Neuronal stem cell (in vitro differentiated cells): ENCODE results near the gene SNAP25.

Experiments
- DNase-seq: peaks from one replicate; pipeline ENCODE4 v3.0.0-alpha.2; 2013; ENCODE audit warnings: low spot score
- H2AFZ ChIP-seq: one replicate; pipeline ENCODE4 v1.6.1; 2013; ENCODE audit warnings: mild to moderate bottlenecking, low read length, inconsistent platforms
- H2AK5ac ChIP-seq: 2 replicates; pipeline ENCODE4 v1.6.1; 2013; ENCODE audit warnings: low read depth, mild to moderate bottlenecking, inconsistent platforms, low read length, moderate library complexity, mixed read lengths
- H2BK120ac ChIP-seq: 2 replicates; pipeline ENCODE4 v1.6.1; 2013; ENCODE audit warnings: low read depth, mild to moderate bottlenecking, inconsistent platforms, low read length, moderate library complexity, mixed read lengths
- H2BK12ac ChIP-seq: one replicate; pipeline ENCODE4 v1.6.1; 2013; ENCODE audit warnings: low read length, inconsistent platforms
- H2BK15ac ChIP-seq: 2 replicates; pipeline ENCODE4 v1.6.1; 2013; ENCODE audit warnings: mild to moderate bottlenecking, low read length, inconsistent platforms, mixed read lengths
- H2BK5ac ChIP-seq: one replicate; pipeline ENCODE4 v1.6.1; 2013; ENCODE audit warnings: inconsistent platforms, mild to moderate bottlenecking, low read length, moderate library complexity
- H3K14ac ChIP-seq: one replicate; pipeline ENCODE4 v1.6.1; 2013; ENCODE audit warnings: low read length, inconsistent platforms
- H3K18ac ChIP-seq: 2 replicates; pipeline ENCODE4 v1.6.1; 2013; ENCODE audit warnings: low read length, inconsistent platforms
- H3K23ac ChIP-seq: 2 replicates; pipeline ENCODE4 v1.6.1; 2013; ENCODE audit warnings: low read depth, mild to moderate bottlenecking, mixed read lengths, low read length, inconsistent platforms; ENCODE audit not compliant: poor library complexity
- H3K27ac ChIP-seq: replicated peaks from 3 replicates; pipeline ENCODE4 v1.5.1; 2013; ENCODE audit warnings: low read length, inconsistent platforms
- H3K27me3 ChIP-seq, 3 experiments: 2 replicates each; pipeline ENCODE4 v1.6.1; 2013; ENCODE audit warnings: low read length in 3 of 3, mild to moderate bottlenecking in 2 of 3, inconsistent platforms in 1 of 3, low read depth in 1 of 3, mixed read lengths in 1 of 3, moderate library complexity in 1 of 3; ENCODE audit not compliant: control insufficient read depth in 3 of 3, insufficient read depth in 3 of 3
- H3K36me3 ChIP-seq, 2 donors: replicated peaks in 1 of 2; 2 replicates each; pipeline ENCODE4 v1.6.1; 2013; ENCODE audit warnings: low read length in 2 of 2; ENCODE audit not compliant: control insufficient read depth in 2 of 2, insufficient read depth in 2 of 2
- H3K4ac ChIP-seq: 2 replicates; pipeline ENCODE4 v1.6.1; 2013; ENCODE audit warnings: inconsistent platforms, mild to moderate bottlenecking, low read length, moderate library complexity
- H3K4me1 ChIP-seq, 2 donors: 1 replicate in 1 of 2; 2 replicates in 1 of 2; pipeline ENCODE4 v1.6.1; 2013; ENCODE audit warnings: low read length in 2 of 2, low read depth in 1 of 2; ENCODE audit not compliant: control insufficient read depth in 2 of 2, insufficient read depth in 1 of 2
- H3K4me2 ChIP-seq: one replicate; pipeline ENCODE4 v1.6.1; 2013; ENCODE audit warnings: mild to moderate bottlenecking, low read length, inconsistent platforms; ENCODE audit not compliant: insufficient read depth, poor library complexity, severe bottlenecking
- H3K4me3 ChIP-seq, 2 donors: 2 replicates each; pipeline ENCODE4 v1.5.1; 2013; ENCODE audit warnings: low read length in 2 of 2, mild to moderate bottlenecking in 2 of 2, inconsistent platforms in 1 of 2, moderate library complexity in 1 of 2
- H3K79me1 ChIP-seq: one replicate; pipeline ENCODE4 v1.6.1; 2013; ENCODE audit warnings: low read depth, mild to moderate bottlenecking, inconsistent platforms, low read length, moderate library complexity
- H3K9ac ChIP-seq: one replicate; pipeline ENCODE4 v1.6.1; 2013; ENCODE audit warnings: mild to moderate bottlenecking, low read depth, low read length, inconsistent platforms; ENCODE audit not compliant: poor library complexity
- H3K9me3 ChIP-seq, 2 donors: replicated peaks in 1 of 2; 2 replicates each; pipeline versions ENCODE3 to v1.6.1; 2013; ENCODE audit warnings: low read length in 2 of 2, mild to moderate bottlenecking in 2 of 2, inconsistent platforms in 1 of 2, low read depth in 1 of 2, mixed read lengths in 1 of 2, moderate library complexity in 1 of 2; ENCODE audit not compliant: control insufficient read depth in 2 of 2, insufficient read depth in 1 of 2
- H4K8ac ChIP-seq: one replicate; pipeline ENCODE4 v1.6.1; 2013; ENCODE audit warnings: low read depth, mild to moderate bottlenecking, inconsistent platforms, low read length, moderate library complexity
- H4K91ac ChIP-seq: one replicate; pipeline ENCODE4 v1.6.1; 2013; ENCODE audit warnings: low read length, low read depth, mild to moderate bottlenecking, inconsistent platforms; ENCODE audit not compliant: poor library complexity
- WGBS, 2 donors: extraction: QIAGEN DNeasy Blood & Tissue Kit; methylation state at CpG; one replicate each; pipeline ENCODE4 v1.1.7; 2013; ENCODE audit warnings: missing lambda C conversion rate in 2 of 2, mixed read lengths in 1 of 2; ENCODE audit not compliant: insufficient read length in 2 of 2, insufficient replicate concordance in 1 of 2; ENCODE audit errors: extremely low coverage in 2 of 2; 5-methylcytosine and 5-hydroxymethylcytosine counted together

The SNAP25 gene

DNA sequence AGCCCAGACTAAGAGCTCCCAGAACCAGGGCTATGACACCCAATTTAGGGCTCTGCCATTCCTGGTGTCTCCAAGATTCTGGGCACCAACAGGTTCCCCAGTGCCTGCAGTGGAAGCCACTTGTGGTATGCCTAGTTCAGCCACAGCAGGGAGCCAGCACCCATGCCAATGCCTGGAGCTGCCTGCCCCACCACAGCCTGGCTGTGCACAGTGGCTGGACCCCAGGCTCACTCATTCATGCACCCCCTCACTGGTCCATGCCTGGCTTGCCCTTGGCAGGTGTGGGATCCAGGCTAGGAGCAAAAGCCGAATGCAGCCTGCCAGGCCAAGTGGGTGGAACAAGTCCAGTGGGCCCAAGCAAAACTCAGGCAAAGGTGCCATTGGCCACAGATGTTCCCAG is 123.5 kb downstream of the SNAP25 start:
- H3K27ac ChIP-seq: no peak overlapping the region
- peak overlapping the region; percentile 31 for H3K4ac ChIP-seq
- H2BK15ac ChIP-seq: no peak overlapping the region
- WGBS, 2 donors: no CpG with 5 or more reads among the region's 1 CpG
- H4K91ac ChIP-seq: peak overlapping the region; percentile 9
- H2AFZ ChIP-seq: no peak overlapping the region
- H3K27me3 ChIP-seq: no peaks in the 10 kb centered on the region
- H2BK12ac ChIP-seq: no peak overlapping the region
- no peak for DNase-seq
- no peak overlapping the region for H3K14ac ChIP-seq
- no peak overlapping the region for H3K18ac ChIP-seq
- H3K9me3 ChIP-seq: peaks cover 3 to 5% of the 10 kb centered on the region in 2 donors
- no peak overlapping the region for H3K4me3 ChIP-seq
- H2BK5ac ChIP-seq: no peak overlapping the region
- H3K9ac ChIP-seq: no peak overlapping the region
- no peak overlapping the region for H2BK120ac ChIP-seq
- H3K36me3 ChIP-seq: no peaks in the 10 kb centered on the region
- peak overlapping the region; percentile 44 for H2AK5ac ChIP-seq
- H3K4me2 ChIP-seq: no peak overlapping the region
- peak overlapping the region; percentile 19 for H4K8ac ChIP-seq
- H3K23ac ChIP-seq: no peak overlapping the region
- no peaks in the 10 kb centered on the region for H3K79me1 ChIP-seq
- H3K4me1 ChIP-seq: peaks cover 0 to 4% of the 10 kb centered on the region in 2 donors

DNA sequence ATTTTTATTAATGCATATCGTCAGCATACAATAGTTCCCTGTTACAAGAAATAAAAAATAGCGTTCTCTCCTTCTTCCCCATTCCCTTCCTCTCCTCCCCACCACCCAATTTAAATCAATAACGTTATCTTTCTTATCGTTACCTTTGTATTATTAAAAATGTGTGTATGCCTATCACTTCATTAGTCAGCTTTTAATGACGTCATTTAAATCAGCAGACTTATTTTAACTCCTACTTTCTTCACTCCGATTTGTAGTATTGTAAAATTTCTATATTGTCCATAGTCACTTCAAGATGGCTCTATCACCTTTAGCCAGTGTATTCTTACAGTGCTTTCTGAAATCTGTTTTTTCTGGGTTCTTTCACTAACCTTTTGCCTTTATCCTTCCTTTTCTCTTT is 126.3 kb downstream of the SNAP25 start:
- H3K9ac ChIP-seq: no peak overlapping the region
- peaks cover 0 to 2% of the 10 kb centered on the region in 2 donors for H3K4me1 ChIP-seq
- H2BK12ac ChIP-seq: no peak overlapping the region
- no peak overlapping the region for H3K18ac ChIP-seq
- no peaks in the 10 kb centered on the region for H3K27me3 ChIP-seq
- peaks cover 3 to 5% of the 10 kb centered on the region in 2 donors for H3K9me3 ChIP-seq
- no peak overlapping the region for H2BK15ac ChIP-seq
- H3K4me3 ChIP-seq: no peak overlapping the region
- H2BK5ac ChIP-seq: no peak overlapping the region
- H3K27ac ChIP-seq: no peak overlapping the region
- H3K4me2 ChIP-seq: no peak overlapping the region
- no peaks in the 10 kb centered on the region for H3K36me3 ChIP-seq
- H3K23ac ChIP-seq: no peak overlapping the region
- no peak overlapping the region for H2AK5ac ChIP-seq
- no peak overlapping the region for H2BK120ac ChIP-seq
- no peak overlapping the region for H3K14ac ChIP-seq
- H4K91ac ChIP-seq: no peak overlapping the region
- no peak overlapping the region for H4K8ac ChIP-seq
- H3K4ac ChIP-seq: no peak overlapping the region
- H2AFZ ChIP-seq: no peak overlapping the region
- 100% methylated on average over 3 of the region's 6 CpGs; no CpG with 5 or more reads in 1 of the 2 donors for whole genome bisulfite sequencing, 2 donors
- no peak for DNase-seq
- no peaks in the 10 kb centered on the region for H3K79me1 ChIP-seq

DNA sequence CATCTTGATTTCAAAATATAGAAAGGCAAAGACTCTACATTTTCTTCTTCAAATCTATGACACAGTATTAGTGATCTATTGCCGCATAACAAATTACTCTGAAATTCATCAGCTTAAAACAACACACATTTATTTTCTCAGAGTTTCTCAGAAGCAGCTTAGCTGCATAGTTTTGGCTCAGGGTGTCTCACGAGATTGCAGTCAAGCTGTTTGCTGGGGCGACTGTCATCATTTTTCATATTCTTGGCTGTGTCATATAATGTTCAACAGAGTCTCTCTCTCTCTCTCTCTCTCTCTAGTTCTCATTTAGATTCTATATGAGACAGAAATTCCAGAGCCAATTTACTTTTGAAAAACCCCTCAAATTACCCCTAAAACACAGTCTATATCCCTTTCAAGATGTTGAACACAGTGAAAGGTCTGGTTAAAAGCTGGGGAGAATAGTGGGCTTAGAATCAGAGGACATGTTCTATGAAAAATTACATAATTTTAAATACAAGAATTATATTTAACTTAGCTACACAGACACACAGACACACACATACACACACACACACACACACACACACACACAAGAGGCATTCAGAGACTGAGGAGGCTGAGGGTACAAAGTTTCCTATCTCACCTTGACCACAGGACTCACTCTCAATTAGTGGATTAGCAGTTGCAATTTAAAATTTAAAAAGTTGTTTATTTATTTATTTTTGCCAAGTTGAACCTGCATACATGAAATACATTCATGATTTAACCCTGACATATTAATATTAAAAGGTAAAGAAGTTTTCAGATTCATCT is 128.7 kb downstream of the SNAP25 start:
- Histone ChIP-seq H4K8ac (no peak overlapping the region), H3K27me3 (no peaks in the 10 kb centered on the region), H2BK15ac (no peak overlapping the region), H2AFZ (no peak overlapping the region), H2AK5ac (no peak overlapping the region), H3K4me2 (no peak overlapping the region), H2BK12ac (no peak overlapping the region), H3K23ac (no peak overlapping the region), H3K4me3 (no peak overlapping the region), H3K27ac (no peak overlapping the region), H4K91ac (no peak overlapping the region), H3K9ac (no peak overlapping the region), H3K4me1 (peaks cover under 1 to 2% of the 10 kb centered on the region in 2 donors), H2BK120ac (no peak overlapping the region), H3K4ac (no peak overlapping the region), H3K18ac (no peak overlapping the region), H3K9me3 (peaks cover 0 to 3% of the 10 kb centered on the region in 2 donors), H3K79me1 (no peaks in the 10 kb centered on the region), H3K36me3 (no peaks in the 10 kb centered on the region), H2BK5ac (no peak overlapping the region), H3K14ac (no peak overlapping the region)
- WGBS, 2 donors: no CpG with 5 or more reads among the region's 3 CpGs
- DNase-seq: no peak

DNA sequence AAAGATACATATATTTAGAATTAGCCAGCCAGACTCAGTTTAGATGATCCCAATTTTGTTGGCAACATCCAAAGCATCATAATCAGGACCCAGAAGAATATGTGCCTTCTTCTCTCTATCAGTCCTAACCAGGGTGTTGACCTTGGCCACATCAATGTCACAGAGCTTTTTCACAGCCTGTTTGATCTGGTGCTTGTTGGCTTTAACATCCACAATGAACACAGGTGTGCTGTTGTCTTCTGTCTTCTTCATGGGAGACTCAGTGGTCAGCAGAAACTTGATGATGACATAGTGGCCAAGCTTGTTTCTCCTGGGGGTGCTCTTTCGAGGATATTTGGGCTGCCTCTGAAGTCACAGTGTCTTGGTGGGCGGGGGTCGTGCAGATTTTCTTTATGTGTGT is 130.5 kb downstream of the SNAP25 start:
- no peak overlapping the region for H2BK5ac ChIP-seq
- H2BK12ac ChIP-seq: no peak overlapping the region
- WGBS, 2 donors: no CpG with 5 or more reads among the region's 3 CpGs
- no peak overlapping the region for H3K14ac ChIP-seq
- H3K23ac ChIP-seq: no peak overlapping the region
- no peaks in the 10 kb centered on the region for H3K27me3 ChIP-seq
- H3K79me1 ChIP-seq: no peaks in the 10 kb centered on the region
- no peak overlapping the region for H4K8ac ChIP-seq
- H3K4me3 ChIP-seq: no peak overlapping the region
- H3K9me3 ChIP-seq: no peaks in the 10 kb centered on the region
- H3K9ac ChIP-seq: no peak overlapping the region
- no peak overlapping the region for H2BK15ac ChIP-seq
- H3K36me3 ChIP-seq: no peaks in the 10 kb centered on the region
- no peak overlapping the region for H2AK5ac ChIP-seq
- H4K91ac ChIP-seq: no peak overlapping the region
- H3K4me1 ChIP-seq: peaks cover 6 to 8% of the 10 kb centered on the region in 2 donors
- H3K4ac ChIP-seq: no peak overlapping the region
- H2BK120ac ChIP-seq: no peak overlapping the region
- DNase-seq: no peak
- no peak overlapping the region for H3K27ac ChIP-seq
- no peak overlapping the region for H2AFZ ChIP-seq
- H3K18ac ChIP-seq: no peak overlapping the region
- H3K4me2 ChIP-seq: no peak overlapping the region
